ENCODE data around the gene TNC.

GRCh38 chr9:115018547-115019435, 99.2 kb downstream of the TNC start:
- no peak for TF ChIP-seq CTCF (IDR thresholded peaks at IDR 0.05)
- no peak for TF ChIP-seq POLR2AphosphoS5 (IDR thresholded peaks at IDR 0.05)
- TF ChIP-seq POLR2A (IDR thresholded peaks at IDR 0.05), result no peak

All from suprapubic skin (tissue), 4 donors.